ENCODE measurements around the gene PDE3A. TPM values are rescaled to one million over a fixed set of nuclear protein-coding genes. Genes with fewer than 3 reads are reported as not detected.

PDE3A gene
- total RNA-seq, 1 donor from 2014 or later = 27.9 TPM

GRCh38 chr12:20450591-20451180 is 82.3 kb downstream of the PDE3A start:
- no peaks in the 10 kb centered on the region for H3K27me3 Mint-ChIP-seq (ENCODE audit: low read depth)
- H3K27ac Mint-ChIP-seq (ENCODE audit: unreplicated experiment) = peak overlapping the region; percentile 37

GRCh38 chr12:20451761-20452160 is 83.4 kb downstream of the PDE3A start:
- Mint-ChIP-seq H3K9me3 (ENCODE audit: low read depth) (no peaks in the 10 kb centered on the region), H3K27ac (ENCODE audit: unreplicated experiment) (peak overlapping the region; percentile 1), H3K4me1 (ENCODE audit: low read depth) (peaks cover 34% of the 10 kb centered on the region), H3K36me3 (ENCODE audit: low read depth) (peaks cover 3% of the 10 kb centered on the region), H3K4me3 (ENCODE audit: unreplicated experiment) (no peak overlapping the region), H3K27me3 (ENCODE audit: low read depth) (no peaks in the 10 kb centered on the region)
- DNase-seq (ENCODE audit: low spot score) = no peak
- TF ChIP-seq CTCF (IDR thresholded peaks at IDR 0.05) = no peak

More at GRCh38 chr12:20450591-20451180, 82.3 kb downstream of the PDE3A start:
- no peak overlapping the region for H3K4me3 Mint-ChIP-seq (ENCODE audit: unreplicated experiment)
- TF ChIP-seq CTCF (IDR thresholded peaks at IDR 0.05) = no peak
- H3K4me1 Mint-ChIP-seq (ENCODE audit: low read depth) = peaks cover 40% of the 10 kb centered on the region
- no peaks in the 10 kb centered on the region for H3K9me3 Mint-ChIP-seq (ENCODE audit: low read depth)
- DNase-seq (ENCODE audit: low spot score) = no peak
- peaks cover 3% of the 10 kb centered on the region for H3K36me3 Mint-ChIP-seq (ENCODE audit: low read depth)

GRCh38 chr12:20452496-20453010 is 84.2 kb downstream of the PDE3A start:
- Mint-ChIP-seq H3K9me3 (ENCODE audit: low read depth) (no peaks in the 10 kb centered on the region), H3K27ac (ENCODE audit: unreplicated experiment) (no peak overlapping the region), H3K36me3 (ENCODE audit: low read depth) (peaks cover 3% of the 10 kb centered on the region), H3K27me3 (ENCODE audit: low read depth) (no peaks in the 10 kb centered on the region), H3K4me1 (ENCODE audit: low read depth) (peaks cover 34% of the 10 kb centered on the region), H3K4me3 (ENCODE audit: unreplicated experiment) (no peak overlapping the region)
- no peak for TF ChIP-seq CTCF (IDR thresholded peaks at IDR 0.05)
- DNase-seq (ENCODE audit: low spot score) = no peak

GRCh38 chr12:20453756-20454310 is 85.5 kb downstream of the PDE3A start:
- H3K27ac Mint-ChIP-seq (ENCODE audit: unreplicated experiment) = no peak overlapping the region
- no peaks in the 10 kb centered on the region for H3K9me3 Mint-ChIP-seq (ENCODE audit: low read depth)
- DNase-seq (ENCODE audit: low spot score) = no peak
- no peak for TF ChIP-seq CTCF (IDR thresholded peaks at IDR 0.05)
- peaks cover 34% of the 10 kb centered on the region for H3K4me1 Mint-ChIP-seq (ENCODE audit: low read depth)
- no peaks in the 10 kb centered on the region for H3K36me3 Mint-ChIP-seq (ENCODE audit: low read depth)
- no peaks in the 10 kb centered on the region for H3K27me3 Mint-ChIP-seq (ENCODE audit: low read depth)
- no peak overlapping the region for H3K4me3 Mint-ChIP-seq (ENCODE audit: unreplicated experiment)

GRCh38 chr12:20455001-20455706 is 86.8 kb downstream of the PDE3A start:
- no peak overlapping the region for H3K27ac Mint-ChIP-seq (ENCODE audit: unreplicated experiment)
- H3K9me3 Mint-ChIP-seq (ENCODE audit: low read depth) = no peaks in the 10 kb centered on the region
- H3K36me3 Mint-ChIP-seq (ENCODE audit: low read depth) = no peaks in the 10 kb centered on the region
- no peaks in the 10 kb centered on the region for H3K27me3 Mint-ChIP-seq (ENCODE audit: low read depth)
- TF ChIP-seq CTCF (IDR thresholded peaks at IDR 0.05) = no peak
- DNase-seq (ENCODE audit: low spot score) = no peak
- H3K4me1 Mint-ChIP-seq (ENCODE audit: low read depth) = peaks cover 25% of the 10 kb centered on the region
- no peak overlapping the region for H3K4me3 Mint-ChIP-seq (ENCODE audit: unreplicated experiment)
